Middle frontal gyrus (tissue), 1 donor: ENCODE measurements around the gene HSD3B7.
"Not testable (repeated sequence)": the region's sequence is repeated elsewhere in the genome, so short reads cannot be mapped to it uniquely, and the experiment has no call there.

Experiments
- DNase-seq: peaks from one replicate; pipeline ENCODE4 v3.0.0-alpha.2; 2015; ENCODE audit warnings: low spot score; ENCODE audit errors: extremely low spot score

Gene HSD3B7

GRCh38 chr16:30984669-30985400 lies at the start of gene HSD3B7:
Gene HSD3B7 (plus strand): TSS chr16:30985207. CDS start chr16:30985659, 452 bp downstream.
- no peak for DNase-seq

GRCh38 chr16:30937692-30938091 lies 47.3 kb upstream of the HSD3B7 start:
- no peak for DNase-seq

DNA sequence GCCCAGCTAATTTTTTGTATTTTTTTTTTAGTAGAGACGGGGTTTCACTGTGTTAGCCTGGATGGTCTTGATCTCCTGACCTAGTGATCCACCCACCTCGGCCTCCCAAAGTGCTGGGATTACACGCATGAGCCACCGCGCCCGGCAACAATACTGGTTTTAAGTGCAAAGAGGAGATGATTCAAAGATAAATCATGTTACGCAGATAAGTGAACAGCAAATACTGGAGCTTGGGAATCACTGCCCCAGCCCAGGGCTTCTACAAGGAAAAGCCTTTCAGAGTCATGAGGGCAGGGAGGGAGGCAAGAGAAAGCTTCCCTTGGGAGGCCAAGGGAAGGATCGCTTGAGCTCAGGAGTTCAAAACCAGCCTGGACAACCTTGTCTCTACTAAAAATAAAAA lies 45.4 kb upstream of the HSD3B7 start:
- not testable (repeated sequence) for DNase-seq

GRCh38 chr16:30941600-30942425 lies 43.2 kb upstream of the HSD3B7 start:
- no peak for DNase-seq

DNA sequence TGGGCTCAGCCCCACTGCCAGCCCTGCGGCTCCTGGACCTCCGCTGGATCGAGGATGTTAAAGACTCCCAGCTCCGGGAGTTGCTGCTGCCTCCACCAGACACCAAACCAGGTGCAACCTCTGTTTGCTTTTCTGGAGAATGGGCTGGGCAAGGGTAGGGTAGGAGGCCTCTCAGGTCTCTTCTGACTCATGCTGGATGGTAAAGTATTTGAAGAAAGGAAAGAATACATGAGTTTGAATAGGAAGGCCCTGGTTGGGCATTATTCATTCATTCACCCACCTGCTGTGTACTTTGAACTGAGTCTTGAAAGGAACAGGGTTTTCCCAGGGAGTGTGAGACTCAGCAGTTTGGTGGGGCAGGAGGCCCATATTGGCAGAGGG lies 42.6 kb upstream of the HSD3B7 start:
- no peak for DNase-seq

DNA sequence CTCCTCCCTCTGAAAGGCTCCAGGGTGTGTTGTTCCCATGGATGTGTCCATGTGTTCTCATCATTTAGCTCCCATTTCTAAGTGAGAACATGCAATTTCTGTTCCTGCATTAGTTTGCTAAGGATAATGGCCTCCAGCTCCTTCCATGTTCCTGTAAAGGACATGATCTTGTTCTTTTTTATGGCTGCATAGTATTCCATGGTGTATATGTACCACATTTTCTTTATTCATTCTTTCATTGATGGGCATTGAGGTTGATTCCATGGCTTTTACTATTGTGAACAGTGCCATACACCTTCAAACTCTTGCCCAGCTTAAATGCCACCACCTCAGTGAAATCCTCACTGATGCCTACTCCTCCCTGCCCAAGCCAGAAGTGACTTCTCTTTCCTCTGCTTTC lies 40.7 kb upstream of the HSD3B7 start:
- no peak for DNase-seq

- no peak for DNase-seq
Measured at GRCh38 chr16:30946671-30947540, 38.1 kb upstream of the HSD3B7 start.

DNA sequence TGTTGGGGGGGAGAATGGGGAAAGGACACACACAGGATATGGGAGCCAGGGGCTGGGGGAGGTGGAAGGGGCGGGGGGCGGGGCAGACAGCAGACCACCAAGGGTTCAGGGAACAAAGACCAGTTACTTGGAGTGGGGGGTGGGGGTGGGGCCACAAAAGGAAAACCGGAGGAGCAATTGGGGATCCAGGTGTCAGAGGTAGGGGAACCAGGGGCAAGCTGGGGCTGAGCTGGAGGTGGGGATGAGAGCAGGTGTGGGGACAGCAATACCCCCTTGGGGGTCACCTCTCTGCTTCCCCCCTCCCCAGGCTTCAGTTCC lies 37.5 kb upstream of the HSD3B7 start:
- no peak for DNase-seq

GRCh38 chr16:30947859-30948666 lies 36.9 kb upstream of the HSD3B7 start:
- DNase-seq: peak; percentile 94

DNA sequence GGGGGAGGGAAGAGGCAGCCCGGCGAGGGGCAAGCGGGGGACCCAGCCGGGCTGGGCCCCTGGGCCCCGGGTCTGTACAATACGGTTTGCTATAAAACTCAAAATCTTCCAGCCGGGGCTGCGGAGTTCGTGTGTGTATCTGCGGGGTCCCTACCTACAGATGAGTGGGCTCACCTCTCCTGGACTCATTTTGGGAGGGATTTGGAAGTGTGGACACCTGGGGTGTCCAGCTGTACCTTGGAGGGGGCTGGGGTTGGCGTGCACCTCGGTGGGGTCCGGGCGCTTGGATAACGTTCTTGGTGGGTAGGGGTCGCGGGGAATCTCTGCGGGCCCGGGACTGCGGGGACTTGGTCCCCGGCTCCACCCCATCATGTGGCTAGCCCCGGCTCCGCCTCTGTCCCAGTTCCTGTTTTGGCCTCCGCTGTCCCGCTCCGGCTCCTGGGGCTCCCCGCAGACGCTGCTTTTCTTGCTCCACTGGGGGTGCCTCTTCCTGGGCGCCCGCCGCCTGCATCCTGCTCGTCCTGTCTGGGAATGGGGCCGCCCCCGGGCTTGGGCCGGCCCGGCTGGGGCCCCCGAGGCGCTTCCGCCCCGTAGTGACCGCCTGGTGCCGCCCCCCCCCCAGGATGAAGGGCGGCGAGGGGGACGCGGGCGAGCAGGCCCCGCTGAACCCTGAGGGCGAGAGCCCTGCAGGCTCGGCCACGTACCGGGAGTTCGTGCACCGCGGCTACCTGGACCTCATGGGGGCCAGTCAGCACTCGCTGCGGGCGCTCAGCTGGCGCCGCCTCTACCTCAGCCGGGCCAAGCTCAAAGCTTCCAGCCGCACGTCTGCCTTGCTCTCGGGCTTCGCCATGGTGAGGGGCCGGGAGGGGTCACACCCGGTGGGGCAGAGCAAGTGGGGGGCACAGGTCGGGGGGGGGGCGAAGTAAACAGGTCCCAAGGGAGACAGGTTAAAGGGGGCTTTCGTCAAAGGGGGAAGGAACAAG lies 36.0 kb upstream of the HSD3B7 start, which contains the start of gene ORAI3:
Gene ORAI3, plus strand, starts transcription at position 402 of the 983 bp plus-strand sequence. Its CDS starts 222 bp downstream, at position 624.
- DNase-seq: no peak

DNA sequence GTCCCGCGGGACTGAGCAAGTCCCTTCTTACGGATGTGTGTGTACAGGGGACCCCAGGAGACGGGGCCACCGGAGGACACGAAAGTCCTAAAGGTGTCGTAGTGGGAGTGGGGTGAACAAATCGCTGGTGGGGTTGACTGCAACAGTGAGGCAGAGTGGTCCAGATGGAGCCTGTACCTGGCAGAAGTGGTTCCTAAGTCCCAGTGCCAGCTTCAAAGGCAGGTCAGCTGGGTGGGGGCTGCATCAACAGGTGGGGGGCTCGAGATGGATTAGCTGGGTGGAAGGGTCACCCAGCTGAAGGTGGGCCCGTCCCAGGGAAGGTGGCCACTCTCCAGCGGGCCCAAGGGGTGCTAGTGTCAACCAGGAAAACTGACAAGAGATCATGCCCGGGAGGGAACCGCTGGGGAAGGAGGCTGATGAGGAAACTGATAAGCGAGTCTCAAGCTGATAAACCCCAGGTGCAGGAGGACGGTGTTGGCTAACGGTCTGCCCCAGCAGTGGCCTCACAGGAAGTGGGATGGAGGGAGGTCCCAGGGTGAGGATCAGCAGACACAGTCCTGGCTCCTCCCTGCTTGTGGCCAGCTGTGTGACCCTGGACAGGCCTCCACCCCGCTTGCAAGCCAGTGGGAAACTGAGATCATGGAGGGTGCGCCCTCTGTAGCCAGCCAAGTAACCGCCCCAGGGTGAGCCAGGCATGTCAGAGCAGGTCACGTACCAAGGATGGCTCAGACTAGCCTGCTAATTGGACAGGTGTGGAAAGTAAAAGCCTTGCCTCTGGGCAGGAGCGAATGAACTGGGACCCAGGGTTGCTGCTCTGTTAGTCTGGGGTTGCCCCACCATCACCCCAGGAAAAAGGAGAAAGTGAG lies 35.1 kb upstream of the HSD3B7 start:
- no peak for DNase-seq

DNA sequence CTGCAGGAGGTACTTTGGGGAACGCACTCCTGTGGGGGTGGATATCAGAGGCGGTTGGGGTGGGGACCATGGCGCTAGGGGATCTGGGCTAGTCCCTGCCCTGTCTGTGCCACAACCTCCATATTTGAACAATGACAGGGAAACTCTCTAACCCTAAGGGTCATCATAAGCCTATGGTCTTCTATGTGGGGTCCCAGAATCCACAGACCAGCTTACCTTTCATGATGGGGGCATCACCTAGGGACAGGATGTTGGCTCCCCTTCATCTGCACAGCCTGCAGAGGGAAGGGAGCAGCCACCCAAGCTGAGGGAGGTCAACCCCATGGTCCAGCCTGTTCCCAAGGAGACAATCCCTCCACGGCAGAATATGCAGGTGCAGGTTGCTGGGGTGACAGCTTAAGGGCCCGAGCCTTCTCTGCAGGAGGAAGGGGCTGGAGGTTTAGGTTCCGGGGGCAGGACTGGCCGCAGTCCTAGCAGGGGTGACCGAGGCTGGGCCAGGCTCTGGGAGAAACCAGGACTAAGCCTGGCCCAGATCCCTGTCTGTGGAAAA lies 34.4 kb upstream of the HSD3B7 start:
- DNase-seq: no peak

DNA sequence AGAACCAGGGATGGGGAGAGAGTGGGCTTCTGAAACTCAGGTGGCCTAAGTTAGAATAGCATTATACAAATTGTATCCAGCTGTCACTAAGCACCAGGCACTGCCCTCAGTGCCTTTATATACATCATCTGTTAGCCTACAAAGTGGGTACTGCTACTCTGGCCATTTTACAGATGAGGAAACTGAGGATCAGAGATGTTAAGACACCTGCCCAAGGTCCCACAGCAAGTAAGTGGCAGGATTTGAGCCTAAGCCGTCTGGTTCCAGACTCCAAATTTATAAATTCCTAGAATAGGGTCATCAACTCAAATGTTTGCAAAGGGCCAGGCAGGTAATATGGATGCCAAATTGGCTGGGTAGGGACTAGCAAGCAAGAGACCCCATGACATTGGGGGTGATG lies 33.8 kb upstream of the HSD3B7 start:
- DNase-seq: no peak

GRCh38 chr16:30951750-30952149 lies 33.3 kb upstream of the HSD3B7 start:
- DNase-seq: no peak

DNA sequence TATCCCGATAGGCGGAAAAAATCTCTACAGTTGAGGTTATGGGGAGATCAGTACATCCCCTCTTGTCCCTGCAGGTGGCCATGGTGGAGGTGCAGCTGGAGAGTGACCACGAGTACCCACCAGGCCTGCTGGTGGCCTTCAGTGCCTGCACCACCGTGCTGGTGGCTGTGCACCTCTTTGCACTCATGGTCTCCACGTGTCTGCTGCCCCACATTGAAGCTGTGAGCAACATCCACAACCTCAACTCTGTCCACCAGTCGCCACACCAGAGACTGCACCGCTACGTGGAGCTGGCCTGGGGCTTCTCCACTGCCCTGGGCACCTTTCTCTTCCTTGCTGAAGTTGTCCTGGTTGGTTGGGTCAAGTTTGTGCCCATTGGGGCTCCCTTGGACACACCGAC lies 31.9 kb upstream of the HSD3B7 start:
- no peak for DNase-seq

DNA sequence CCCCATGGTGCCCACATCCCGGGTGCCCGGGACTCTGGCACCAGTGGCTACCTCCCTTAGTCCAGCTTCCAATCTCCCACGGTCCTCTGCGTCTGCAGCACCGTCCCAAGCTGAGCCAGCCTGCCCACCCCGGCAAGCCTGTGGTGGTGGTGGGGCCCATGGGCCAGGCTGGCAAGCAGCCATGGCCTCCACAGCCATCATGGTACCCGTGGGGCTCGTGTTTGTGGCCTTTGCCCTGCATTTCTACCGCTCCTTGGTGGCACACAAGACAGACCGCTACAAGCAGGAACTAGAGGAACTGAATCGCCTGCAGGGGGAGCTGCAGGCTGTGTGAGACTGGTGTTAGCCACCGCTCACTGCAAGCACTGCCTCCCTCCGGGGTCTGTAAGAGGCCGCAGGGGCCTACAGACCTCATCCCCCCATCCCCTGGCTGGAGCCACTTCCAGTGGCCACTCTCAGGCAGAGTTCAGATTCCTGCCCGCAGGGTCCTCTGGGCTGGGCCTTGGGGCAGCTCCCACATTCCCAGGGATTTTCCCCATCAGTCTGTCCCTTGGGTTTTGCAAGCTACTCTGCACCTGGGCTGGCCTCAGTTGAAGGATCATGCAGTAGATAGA lies 31.4 kb upstream of the HSD3B7 start:
- no peak for DNase-seq

- DNase-seq: no peak
Measured at GRCh38 chr16:30954993-30955392, 30.0 kb upstream of the HSD3B7 start.
